Breast epithelium (tissue), 4 donors: Measurements from ENCODE around the gene HIVEP3. TPM values are rescaled to one million over a fixed set of nuclear protein-coding genes. Genes with fewer than 3 reads are reported as not detected.

Experiments
- DNase-seq, 2 donors: peaks; one replicate each; pipeline ENCODE4 v3.0.0-alpha.2; 2019; ENCODE audit warnings: low spot score in 2 of 2
- H3K27ac ChIP-seq, 2 donors: fragments of 200-600 bp; sonication (generic) in 1 of 2; one replicate each; pipeline ENCODE4 v1.5.1; 2016 to 2019; ENCODE audit warnings: mild to moderate bottlenecking in 1 of 2
- H3K27me3 ChIP-seq, 2 donors: fragments of 200-600 bp; sonication (generic) in 1 of 2; one replicate each; pipeline versions ENCODE4 v1.5.1 to v1.6.0; 2017 to 2019; ENCODE audit warnings: control low read depth in 1 of 2, mild to moderate bottlenecking in 1 of 2
- H3K36me3 ChIP-seq: fragments of 200-600 bp; one replicate; pipeline ENCODE4 v1.5.1; 2019
- H3K4me1 ChIP-seq, 2 donors: fragments of 200-600 bp; sonication (generic); one replicate each; pipeline ENCODE4 v1.5.1; 2016 to 2019; ENCODE audit warnings: control low read depth in 1 of 2
- H3K4me3 ChIP-seq, 3 donors: fragments of 200-600 bp; sonication (generic); 1 replicate in 2 of 3; 2 replicates in 1 of 3; pipeline ENCODE4 v1.5.1; 2016 to 2019; ENCODE audit warnings: mild to moderate bottlenecking in 3 of 3, moderate library complexity in 2 of 3
- H3K9me3 ChIP-seq, 2 donors: fragments of 200-600 bp; sonication (generic) in 1 of 2; one replicate each; pipeline ENCODE4 v1.5.1; 2016 to 2019; ENCODE audit warnings: control low read depth in 1 of 2
- CTCF ChIP-seq, 3 donors: fragments of 450-650 bp; IDR thresholded peaks; one replicate each; pipeline ENCODE4 v1.5.1; 2016 to 2017; ENCODE audit warnings: antibody characterized with exemption in 3 of 3, mild to moderate bottlenecking in 3 of 3, moderate library complexity in 3 of 3
- POLR2A ChIP-seq: fragments of 450-650 bp; IDR thresholded peaks from one replicate; pipeline ENCODE4 v1.6.1; 2016; ENCODE audit warnings: antibody characterized with exemption, mild to moderate bottlenecking, moderate library complexity
- POLR2AphosphoS5 ChIP-seq, 3 donors: sonication (generic); formaldehyde crosslinking; IDR thresholded peaks; one replicate each; pipeline ENCODE4 v1.6.1; 2017; ENCODE audit warnings: antibody characterized with exemption in 3 of 3
- intact Hi-C: fragments of 100-400 bp; cut with DNase I; formaldehyde crosslinking; loops from one replicate; pipeline ENCODE4 v1.15.1; 2023; ENCODE audit warnings: low total_unique reads
- total RNA-seq, 3 donors: library from RNA; depleted of rRNA; stranded (reverse); fragments of >200 nt; gene quantifications; one replicate each; pipeline ENCODE4 v1.1.0, GENCODE V29; 2016

The HIVEP3 gene
- total RNA-seq, 3 donors from 2014 or later: 3.5 to 13.5 (median 9.2) TPM

GRCh38 chr1:41639332-41639936 is 279.3 kb downstream of the HIVEP3 start:
- no peaks in the 10 kb centered on the region for H3K9me3 ChIP-seq
- no peak for TF ChIP-seq CTCF (IDR thresholded peaks at IDR 0.05)
- TF ChIP-seq POLR2AphosphoS5 (IDR thresholded peaks at IDR 0.05): no peak
- TF ChIP-seq POLR2A: no peak
- DNase-seq: no peak

GRCh38 chr1:41638086-41639024 is 280.4 kb downstream of the HIVEP3 start:
- TF ChIP-seq CTCF (IDR thresholded peaks at IDR 0.05) (no peak), POLR2AphosphoS5 (IDR thresholded peaks at IDR 0.05) (no peak), POLR2A (no peak)
- DNase-seq: no peak
- Histone ChIP-seq H3K4me1 (no peaks in the 10 kb centered on the region), H3K9me3 (no peaks in the 10 kb centered on the region), H3K27me3 (no peaks in the 10 kb centered on the region), H3K4me3 (no peak overlapping the region), H3K27ac (no peak overlapping the region), H3K36me3 (no peaks in the 10 kb centered on the region)
- intact Hi-C loops: no loop called here

More at GRCh38 chr1:41639332-41639936, 279.3 kb downstream of the HIVEP3 start:
- H3K27ac ChIP-seq: no peak overlapping the region
- H3K4me1 ChIP-seq: no peaks in the 10 kb centered on the region
- no peaks in the 10 kb centered on the region for H3K36me3 ChIP-seq
- intact Hi-C loops: no loop called here
- no peak overlapping the region for H3K4me3 ChIP-seq
- no peaks in the 10 kb centered on the region for H3K27me3 ChIP-seq

- intact Hi-C loops: no loop called here
- no peak for TF ChIP-seq CTCF (IDR thresholded peaks at IDR 0.05)
- no peak for TF ChIP-seq POLR2AphosphoS5 (IDR thresholded peaks at IDR 0.05)
- no peak for TF ChIP-seq POLR2A
- no peaks in the 10 kb centered on the region for H3K27me3 ChIP-seq
- no peak for DNase-seq
- no peak overlapping the region for H3K27ac ChIP-seq
- H3K4me1 ChIP-seq: no peaks in the 10 kb centered on the region
- no peak overlapping the region for H3K4me3 ChIP-seq
- no peaks in the 10 kb centered on the region for H3K9me3 ChIP-seq
- no peaks in the 10 kb centered on the region for H3K36me3 ChIP-seq
Observed at GRCh38 chr1:41637367-41637766, 281.4 kb downstream of the HIVEP3 start.

- H3K4me1 ChIP-seq: no peaks in the 10 kb centered on the region
- no peaks in the 10 kb centered on the region for H3K27me3 ChIP-seq
- H3K4me3 ChIP-seq: no peak overlapping the region
- intact Hi-C loops: loop anchor here (1.0 kb wide), 1 partner anchor 46 kb away; no protein-coding TSS in a partner anchor
- TF ChIP-seq POLR2A (no peak), POLR2AphosphoS5 (IDR thresholded peaks at IDR 0.05) (no peak), CTCF (IDR thresholded peaks at IDR 0.05) (no peak)
- peak overlapping the region in 1 of 2 donors; percentile 37 for H3K27ac ChIP-seq
- DNase-seq: no peak
- no peaks in the 10 kb centered on the region for H3K36me3 ChIP-seq
- no peaks in the 10 kb centered on the region for H3K9me3 ChIP-seq
Observed at GRCh38 chr1:41633764-41634163, 285.0 kb downstream of the HIVEP3 start.
